ENCODE data around the gene PRR7. TPM values are rescaled to one million over a fixed set of nuclear protein-coding genes. Genes with fewer than 3 reads are reported as not detected.

PRR7 gene
- polyA plus RNA-seq, 1 donor, result 0.44 TPM

GRCh38 chr5:177423671-177424070 is 22.9 kb upstream of the PRR7 start:
- DNase-seq (ENCODE audit: low read depth), result no peak

GRCh38 chr5:177425196-177425800 is 21.3 kb upstream of the PRR7 start:
- no peak for DNase-seq (ENCODE audit: low read depth)

GRCh38 chr5:177425801-177426565 is 20.6 kb upstream of the PRR7 start:
- peak; percentile 99 for DNase-seq (ENCODE audit: low read depth)

- DNase-seq (ENCODE audit: low read depth), result no peak
These were observed 19.9 kb upstream of the PRR7 start, which contains the start of gene GRK6 for GRCh38 chr5:177426566-177427210. GRK6 (plus strand) TSS chr5:177426676; CDS start chr5:177426846, 170 bp downstream.

- no peak for DNase-seq (ENCODE audit: low read depth)
These were observed 19.3 kb upstream of the PRR7 start for GRCh38 chr5:177427211-177427822.

GRCh38 chr5:177427919-177428573 is 18.6 kb upstream of the PRR7 start:
- no peak for DNase-seq (ENCODE audit: low read depth)

GRCh38 chr5:177428574-177429217 is 17.9 kb upstream of the PRR7 start:
- DNase-seq (ENCODE audit: low read depth), result no peak

GRCh38 chr5:177429248-177430040 is 17.2 kb upstream of the PRR7 start:
- DNase-seq (ENCODE audit: low read depth), result no peak

GRCh38 chr5:177430140-177430951 is 16.3 kb upstream of the PRR7 start:
- no peak for DNase-seq (ENCODE audit: low read depth)

- no peak for DNase-seq (ENCODE audit: low read depth)
These were observed 15.7 kb upstream of the PRR7 start for GRCh38 chr5:177430972-177431316.

- no peak for DNase-seq (ENCODE audit: low read depth)
These were observed 15.1 kb upstream of the PRR7 start for GRCh38 chr5:177431317-177432142.

GRCh38 chr5:177432143-177432838 is 14.3 kb upstream of the PRR7 start:
- no peak for DNase-seq (ENCODE audit: low read depth)

GRCh38 chr5:177432839-177433657 is 13.6 kb upstream of the PRR7 start:
- no peak for DNase-seq (ENCODE audit: low read depth)

- no peak for DNase-seq (ENCODE audit: low read depth)
These were observed 12.9 kb upstream of the PRR7 start for GRCh38 chr5:177433658-177434217.

- DNase-seq (ENCODE audit: low read depth), result no peak
These were observed 12.2 kb upstream of the PRR7 start for GRCh38 chr5:177434437-177434836.

GRCh38 chr5:177434942-177435738 is 11.5 kb upstream of the PRR7 start:
- no peak for DNase-seq (ENCODE audit: low read depth)
